Keratinocyte (primary cell): Measurements from ENCODE around the gene LONP1.

ENCODE experiments used
- EZH2 ChIP-seq: IDR thresholded peaks from one replicate; pipeline ENCODE4 v1.6.1; 2012; ENCODE audit warnings: inconsistent platforms, mild to moderate bottlenecking, low read length, moderate library complexity
- TF ChIP-seq, protein P1 (sequence below), 3 experiments: IDR thresholded peaks in 1 of 3; conservative IDR thresholded peaks in 1 of 3; optimal IDR thresholded peaks in 1 of 3; 2 replicates in 2 of 3; 3 replicates in 1 of 3; pipeline versions ENCODE3 to v1.5.1; 2011; ENCODE audit warnings: low read length in 3 of 3, mild to moderate bottlenecking in 3 of 3, moderate library complexity in 2 of 3, control low read depth in 1 of 3, inconsistent platforms in 1 of 3; ENCODE audit not compliant: insufficient read depth in 2 of 3; ENCODE audit errors: extremely low read depth in 1 of 3

DNA sequence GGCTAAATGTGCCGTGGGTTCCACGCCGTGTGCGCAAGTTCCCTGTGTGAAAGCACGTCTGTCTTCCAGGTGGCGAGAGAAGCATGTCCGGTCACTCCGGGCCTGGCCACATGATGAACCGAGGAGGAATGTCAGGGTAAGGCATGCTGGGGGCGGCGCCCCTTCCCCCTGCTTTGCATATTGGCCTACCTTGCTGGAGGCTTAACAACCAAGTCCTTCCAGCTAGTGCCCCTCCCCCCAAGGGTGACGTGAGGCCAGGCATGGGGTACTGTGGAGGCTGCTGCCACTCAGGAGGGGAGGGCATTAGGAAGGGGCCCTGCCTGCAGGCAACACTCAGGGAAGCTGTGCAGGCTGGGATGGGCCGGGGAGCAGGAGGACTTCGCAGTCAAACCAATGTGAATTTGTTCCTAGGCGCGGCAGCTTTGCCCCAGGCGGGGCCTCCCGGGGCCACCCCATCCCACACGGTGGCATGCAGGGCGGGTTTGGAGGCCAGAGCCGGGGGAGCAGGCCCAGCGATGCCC is 52.1 kb downstream of the LONP1 start:
- TF ChIP-seq, protein P1, sequence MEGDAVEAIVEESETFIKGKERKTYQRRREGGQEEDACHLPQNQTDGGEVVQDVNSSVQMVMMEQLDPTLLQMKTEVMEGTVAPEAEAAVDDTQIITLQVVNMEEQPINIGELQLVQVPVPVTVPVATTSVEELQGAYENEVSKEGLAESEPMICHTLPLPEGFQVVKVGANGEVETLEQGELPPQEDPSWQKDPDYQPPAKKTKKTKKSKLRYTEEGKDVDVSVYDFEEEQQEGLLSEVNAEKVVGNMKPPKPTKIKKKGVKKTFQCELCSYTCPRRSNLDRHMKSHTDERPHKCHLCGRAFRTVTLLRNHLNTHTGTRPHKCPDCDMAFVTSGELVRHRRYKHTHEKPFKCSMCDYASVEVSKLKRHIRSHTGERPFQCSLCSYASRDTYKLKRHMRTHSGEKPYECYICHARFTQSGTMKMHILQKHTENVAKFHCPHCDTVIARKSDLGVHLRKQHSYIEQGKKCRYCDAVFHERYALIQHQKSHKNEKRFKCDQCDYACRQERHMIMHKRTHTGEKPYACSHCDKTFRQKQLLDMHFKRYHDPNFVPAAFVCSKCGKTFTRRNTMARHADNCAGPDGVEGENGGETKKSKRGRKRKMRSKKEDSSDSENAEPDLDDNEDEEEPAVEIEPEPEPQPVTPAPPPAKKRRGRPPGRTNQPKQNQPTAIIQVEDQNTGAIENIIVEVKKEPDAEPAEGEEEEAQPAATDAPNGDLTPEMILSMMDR (optimal IDR thresholded peaks at IDR 0.05 in 1 of 3, IDR thresholded peaks at IDR 0.05 in 1 of 3, conservative IDR thresholded peaks at IDR 0.05 in 1 of 3; ENCODE audit: extremely low read depth in 1 of 3, insufficient read depth in 2 of 3, low read length in 3 of 3) = no peak
- TF ChIP-seq EZH2 = no peak
